ENCODE data around the gene CDC42BPA.
"Not testable (repeated sequence)": the region's sequence is repeated elsewhere in the genome, so short reads cannot be mapped to it uniquely, and the experiment has no call there.

Gene CDC42BPA

DNA sequence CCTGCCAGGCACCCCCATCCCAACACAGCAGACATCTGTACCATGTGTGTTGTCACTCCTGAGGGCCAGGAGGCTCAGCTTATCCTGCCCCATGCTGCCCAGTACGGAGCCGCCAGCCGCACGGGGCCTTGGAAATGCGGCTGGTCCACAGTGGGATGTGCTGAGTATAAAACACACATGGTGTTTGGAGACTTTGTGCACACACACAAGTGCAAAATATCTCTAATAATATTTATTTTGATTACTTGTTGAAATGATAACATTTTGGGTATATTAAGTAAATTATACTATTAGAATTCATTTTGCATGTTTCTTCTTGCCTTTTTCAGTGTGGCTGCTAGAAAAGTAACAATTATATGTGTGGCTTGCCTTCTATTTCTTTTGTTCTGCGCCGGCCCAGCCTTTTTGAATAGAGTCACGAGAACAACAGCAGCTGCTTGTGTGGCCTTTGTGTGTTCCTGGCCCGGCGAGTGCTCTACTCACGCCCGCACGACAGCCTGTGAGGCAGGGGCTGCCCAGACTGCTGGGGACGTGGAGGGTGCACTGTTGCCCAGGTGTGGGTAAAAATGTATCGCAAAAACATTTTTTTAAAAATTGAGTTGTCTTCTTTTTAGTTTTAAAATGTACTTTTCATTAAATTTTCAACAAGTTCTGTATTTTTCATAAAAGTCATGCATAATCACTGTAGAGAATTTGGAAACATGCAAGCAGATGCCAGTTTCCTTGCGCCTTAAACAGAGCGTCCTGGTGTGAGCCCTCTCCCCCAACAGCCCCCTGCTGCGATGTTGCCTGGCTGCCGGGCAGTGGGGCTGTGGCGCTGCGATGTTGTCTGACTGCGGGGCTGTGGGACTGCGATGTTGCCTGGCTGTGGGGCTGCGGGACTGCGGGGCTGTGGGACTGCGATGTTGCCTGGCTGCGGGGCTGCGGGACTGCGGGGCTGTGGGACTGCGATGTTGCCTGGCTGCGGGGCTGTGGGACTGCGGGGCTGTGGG is 342.7 kb downstream of the CDC42BPA start:
- no peak for DNase-seq

DNA sequence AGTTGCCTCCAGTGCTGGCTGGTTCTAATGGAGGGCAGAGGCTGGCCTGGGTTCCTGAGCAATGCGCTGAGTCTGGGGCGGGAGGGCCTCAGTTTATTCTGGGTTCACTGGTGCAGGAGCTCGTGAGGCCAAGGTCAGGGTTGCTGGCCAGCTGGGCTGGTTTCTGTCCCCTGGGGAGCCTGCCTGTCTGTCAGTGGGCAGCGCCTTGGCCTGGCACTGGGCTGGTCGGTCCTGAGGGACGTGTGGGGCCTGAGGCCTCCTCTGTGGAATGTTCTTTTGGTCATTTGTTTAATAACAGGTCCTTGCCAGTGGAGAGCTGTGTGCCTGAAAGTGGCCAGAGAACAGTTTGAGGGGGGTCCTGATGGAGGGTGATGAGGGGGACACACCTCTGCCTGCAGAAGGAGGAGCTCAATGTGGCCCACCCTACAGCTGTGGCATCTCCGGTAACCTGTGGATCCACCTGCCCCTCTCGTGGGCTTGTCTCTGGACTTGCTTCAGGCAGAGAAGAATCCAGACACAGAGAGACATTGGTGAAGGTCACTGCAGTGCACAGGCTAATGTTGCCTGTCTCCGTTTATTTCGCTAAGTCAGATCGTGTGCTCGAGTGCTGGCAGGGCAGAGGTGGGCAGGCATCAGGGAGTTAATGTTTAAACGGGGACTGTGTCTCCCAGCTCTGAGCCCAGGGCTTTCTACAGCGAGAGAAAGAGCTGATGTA is 343.6 kb downstream of the CDC42BPA start:
- DNase-seq, result no peak

DNA sequence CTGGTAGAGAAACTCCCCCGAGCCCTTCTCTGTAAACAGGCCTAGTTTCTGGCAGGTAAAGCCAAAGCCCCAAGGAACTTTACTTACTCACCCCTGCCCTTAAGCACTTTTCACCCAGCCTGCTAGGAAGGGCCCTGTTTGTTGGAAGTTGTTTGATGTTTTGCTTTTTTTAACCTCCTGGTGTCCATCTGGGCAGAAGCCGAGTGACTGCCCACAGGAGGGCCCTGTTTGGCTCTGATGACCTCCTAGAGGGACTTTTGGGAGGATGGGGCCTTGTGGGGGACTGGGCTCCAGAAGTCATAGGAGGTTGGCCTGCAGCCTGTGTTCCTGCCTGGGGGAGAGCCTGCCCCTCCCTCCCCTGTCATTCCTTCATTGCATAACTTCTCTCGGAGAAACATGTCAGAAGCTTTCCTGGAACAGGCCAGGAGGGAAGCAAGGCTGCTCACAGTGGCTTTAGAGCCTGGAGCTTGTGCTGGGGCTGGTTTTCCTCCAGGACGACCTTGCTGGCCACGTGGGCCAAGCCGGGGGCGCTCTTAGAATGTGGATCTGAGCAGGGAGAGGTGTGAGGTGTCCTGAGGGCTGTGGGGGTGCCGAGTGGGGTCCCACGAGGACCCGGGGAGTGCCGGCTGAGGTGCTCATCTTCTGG is 344.3 kb downstream of the CDC42BPA start:
- DNase-seq, result no peak

DNA sequence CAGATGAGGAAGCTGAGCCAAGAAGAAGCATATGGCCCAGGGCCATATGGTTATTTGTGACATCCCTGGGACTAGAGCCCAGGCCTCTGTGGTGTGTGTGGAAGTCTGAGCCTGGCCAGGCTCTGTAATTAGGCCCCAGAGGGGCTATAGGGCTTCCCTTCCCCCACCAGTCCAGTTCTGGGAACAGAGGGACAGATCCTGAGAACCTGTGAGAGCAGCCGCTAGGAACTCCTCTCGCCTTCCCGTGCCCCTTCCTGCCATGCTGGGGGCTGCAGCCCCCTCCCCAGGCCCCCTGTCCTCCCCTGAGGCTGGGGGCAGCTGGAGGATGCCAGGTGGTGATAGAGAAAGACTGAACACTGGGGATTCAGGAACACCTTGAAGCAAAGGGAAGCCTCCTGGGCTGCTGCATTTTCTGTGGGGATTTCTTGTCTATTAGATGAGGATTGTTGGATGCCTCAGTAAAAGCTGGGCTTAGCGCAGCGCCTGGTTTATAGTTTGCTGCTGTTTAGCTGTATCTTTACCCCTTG is 344.9 kb downstream of the CDC42BPA start:
- DNase-seq, result no peak

DNA sequence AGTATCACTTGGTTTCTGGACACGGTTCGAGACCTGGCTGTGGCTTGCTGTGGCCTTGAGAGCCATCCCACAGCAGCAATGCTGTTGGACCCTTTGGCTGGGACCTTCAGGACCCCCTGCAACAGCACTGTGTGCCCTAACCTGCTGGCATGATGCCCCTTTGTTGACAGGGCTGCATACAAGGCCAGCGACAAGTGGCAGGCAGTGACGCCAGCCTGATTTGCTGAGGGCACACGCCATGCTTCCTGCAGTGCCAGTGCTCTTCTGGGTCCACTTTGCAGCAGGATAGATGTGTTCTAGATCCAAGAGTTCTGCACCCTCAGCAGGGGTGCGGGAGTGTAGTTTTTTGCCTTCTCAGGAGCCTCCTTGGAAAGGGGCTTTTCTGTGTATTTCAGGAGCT is 345.4 kb downstream of the CDC42BPA start:
- DNase-seq, result no peak

DNA sequence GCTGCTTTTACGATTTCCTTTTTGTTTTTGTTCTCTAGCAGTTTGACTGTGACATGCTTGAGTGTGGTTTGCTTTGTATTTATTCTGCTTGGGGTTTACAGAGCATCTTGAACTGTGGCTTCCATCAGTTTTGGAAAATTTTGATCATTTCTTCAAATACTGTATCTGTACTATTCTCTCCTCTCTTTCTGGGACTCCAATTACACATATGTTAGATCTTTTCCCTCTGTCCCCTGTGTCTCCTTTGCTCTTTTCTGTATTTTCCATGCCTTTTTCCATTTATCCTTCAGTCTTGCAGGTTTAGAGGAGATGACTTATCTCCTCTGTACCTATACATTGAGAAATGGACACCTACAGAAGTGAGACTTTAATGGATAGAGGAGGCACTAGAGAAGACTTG is 346.5 kb downstream of the CDC42BPA start:
- no peak for DNase-seq

DNA sequence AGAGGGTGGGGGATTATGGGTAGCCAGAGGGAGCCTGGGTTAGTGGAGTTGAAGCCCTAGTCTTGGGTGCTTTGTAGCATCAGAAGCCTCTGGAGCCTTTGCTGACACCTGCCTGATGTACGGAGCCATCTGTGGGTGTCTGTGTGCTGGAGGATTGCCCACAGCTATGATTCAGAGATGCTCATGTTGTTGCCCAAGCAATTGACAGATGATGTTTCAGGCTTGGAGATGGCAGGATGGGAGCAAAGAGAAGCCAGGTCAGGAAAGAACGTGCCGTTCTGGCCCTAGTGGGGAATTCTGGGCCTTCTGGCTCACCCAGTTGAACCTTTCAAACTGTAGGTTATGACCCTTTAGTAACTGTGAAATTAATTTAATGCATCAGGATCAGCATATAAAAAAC is 350.6 kb downstream of the CDC42BPA start:
- DNase-seq, result no peak

DNA sequence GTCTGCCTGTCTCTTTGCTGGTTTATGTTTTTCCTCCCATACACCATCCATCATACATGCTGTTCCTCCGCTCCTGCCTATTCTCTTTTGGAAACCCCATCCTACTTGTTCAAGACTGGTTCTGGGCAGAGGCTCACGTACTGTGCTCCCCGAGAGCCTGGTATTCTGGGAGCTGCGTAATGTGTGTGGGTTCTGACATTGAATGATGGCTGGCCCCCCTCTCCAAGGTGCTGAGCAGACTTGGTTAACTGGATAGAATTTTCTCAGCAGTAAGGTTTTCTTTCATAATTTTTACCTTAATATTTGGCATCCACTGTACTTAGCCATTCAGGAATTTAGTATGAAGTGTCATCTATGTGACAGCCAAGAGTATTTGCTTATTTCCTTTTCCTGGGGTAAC is 351.6 kb downstream of the CDC42BPA start:
- DNase-seq, result no peak

DNA sequence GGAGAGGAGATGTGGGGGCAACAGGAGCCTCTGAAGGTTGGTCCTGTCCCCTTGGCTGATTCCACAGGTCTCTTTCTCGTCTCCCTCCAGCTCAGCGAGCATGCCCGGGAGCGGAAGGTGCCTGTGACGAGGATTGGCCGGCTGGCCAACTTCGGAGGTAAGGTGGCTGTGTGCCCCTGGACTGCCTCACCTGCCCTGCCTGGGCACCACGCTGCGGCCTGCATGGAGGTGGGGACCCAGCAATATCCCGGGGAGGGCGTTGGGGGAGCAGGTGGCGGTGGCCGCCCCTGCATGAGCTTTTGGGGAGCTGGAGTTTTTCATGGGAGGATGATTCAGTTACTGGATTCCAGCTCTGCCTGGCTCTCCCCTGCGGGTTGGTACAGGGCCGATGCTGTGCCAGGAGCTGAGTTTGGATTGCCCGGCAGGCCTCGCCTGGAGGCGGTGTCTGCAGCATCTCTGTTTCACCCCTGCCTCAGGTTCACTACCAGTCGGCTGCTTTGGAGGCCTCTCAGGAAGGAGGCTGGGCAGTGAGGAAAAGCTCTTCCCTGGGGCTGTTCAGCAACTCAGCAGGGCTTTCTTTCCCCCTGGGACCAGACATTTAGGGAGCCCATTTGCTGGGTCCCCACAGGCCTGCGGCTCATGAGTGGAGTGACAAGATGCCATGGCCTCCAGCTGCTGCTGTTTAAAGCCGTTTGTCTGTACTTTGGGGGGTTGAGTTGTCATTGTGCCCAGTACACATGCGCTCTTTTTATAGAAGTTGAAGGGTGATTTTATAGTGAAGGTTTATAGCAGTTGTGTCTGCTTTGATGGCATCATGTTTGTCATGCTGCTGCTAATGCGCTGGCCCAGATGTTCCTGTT is 352.5 kb downstream of the CDC42BPA start:
- no peak for DNase-seq

DNA sequence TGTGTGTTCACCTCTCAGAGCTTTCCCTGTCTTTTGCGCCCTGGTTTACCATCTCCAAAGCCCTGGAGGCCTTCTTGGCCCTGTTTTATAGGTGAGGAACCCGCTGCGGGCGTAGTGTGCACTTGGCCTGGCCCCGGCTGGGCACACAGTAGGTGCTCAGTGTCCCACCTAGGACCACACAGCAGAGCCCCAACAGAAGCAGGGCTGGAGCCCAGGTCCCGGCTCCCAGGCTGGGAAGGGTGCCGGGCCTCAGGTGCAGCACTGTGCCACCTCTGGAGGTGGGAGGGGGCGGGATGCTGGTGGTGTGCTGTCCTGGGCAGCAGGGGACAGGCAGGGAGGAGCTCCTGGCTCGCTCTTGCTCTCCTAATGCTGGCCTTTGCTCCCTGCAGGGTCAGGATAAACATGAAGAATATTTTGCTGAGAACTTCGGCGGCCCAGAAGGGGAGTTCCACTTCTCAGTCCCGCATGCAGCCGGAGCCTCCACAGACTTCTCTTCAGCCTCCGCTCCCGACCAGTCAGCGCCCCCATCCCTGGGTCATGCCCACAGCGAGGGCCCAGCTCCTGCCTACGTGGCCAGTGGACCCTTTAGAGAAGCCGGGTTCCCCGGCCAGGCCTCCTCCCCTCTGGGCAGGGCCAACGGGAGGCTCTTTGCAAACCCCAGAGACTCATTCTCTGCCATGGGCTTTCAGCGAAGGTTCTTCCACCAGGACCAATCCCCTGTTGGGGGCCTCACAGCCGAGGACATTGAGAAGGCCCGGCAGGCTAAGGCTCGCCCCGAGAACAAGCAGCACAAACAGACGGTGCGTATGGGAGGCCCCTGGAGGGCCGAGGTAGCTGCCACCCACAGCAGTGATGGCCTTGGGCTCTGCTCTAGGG is 353.4 kb downstream of the CDC42BPA start:
- DNase-seq, result no peak

DNA sequence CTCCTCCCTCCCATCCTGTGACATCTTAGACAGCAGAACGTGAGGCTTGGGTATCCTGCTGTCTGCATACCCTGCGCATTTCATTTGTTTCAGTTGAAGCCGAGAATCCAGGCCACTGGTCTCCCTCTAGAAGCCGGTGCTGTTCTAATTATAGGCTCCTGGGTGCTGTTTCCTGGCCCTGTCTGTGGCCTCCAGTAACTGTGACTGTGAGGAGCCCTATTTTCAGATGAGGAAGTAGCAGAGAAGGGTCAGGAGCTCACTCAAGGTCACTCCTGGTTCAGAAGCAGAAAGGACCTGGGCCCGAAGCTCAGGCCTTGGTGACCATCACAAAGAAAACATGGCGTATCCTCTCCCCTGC is 354.2 kb downstream of the CDC42BPA start:
- DNase-seq, result no peak

DNA sequence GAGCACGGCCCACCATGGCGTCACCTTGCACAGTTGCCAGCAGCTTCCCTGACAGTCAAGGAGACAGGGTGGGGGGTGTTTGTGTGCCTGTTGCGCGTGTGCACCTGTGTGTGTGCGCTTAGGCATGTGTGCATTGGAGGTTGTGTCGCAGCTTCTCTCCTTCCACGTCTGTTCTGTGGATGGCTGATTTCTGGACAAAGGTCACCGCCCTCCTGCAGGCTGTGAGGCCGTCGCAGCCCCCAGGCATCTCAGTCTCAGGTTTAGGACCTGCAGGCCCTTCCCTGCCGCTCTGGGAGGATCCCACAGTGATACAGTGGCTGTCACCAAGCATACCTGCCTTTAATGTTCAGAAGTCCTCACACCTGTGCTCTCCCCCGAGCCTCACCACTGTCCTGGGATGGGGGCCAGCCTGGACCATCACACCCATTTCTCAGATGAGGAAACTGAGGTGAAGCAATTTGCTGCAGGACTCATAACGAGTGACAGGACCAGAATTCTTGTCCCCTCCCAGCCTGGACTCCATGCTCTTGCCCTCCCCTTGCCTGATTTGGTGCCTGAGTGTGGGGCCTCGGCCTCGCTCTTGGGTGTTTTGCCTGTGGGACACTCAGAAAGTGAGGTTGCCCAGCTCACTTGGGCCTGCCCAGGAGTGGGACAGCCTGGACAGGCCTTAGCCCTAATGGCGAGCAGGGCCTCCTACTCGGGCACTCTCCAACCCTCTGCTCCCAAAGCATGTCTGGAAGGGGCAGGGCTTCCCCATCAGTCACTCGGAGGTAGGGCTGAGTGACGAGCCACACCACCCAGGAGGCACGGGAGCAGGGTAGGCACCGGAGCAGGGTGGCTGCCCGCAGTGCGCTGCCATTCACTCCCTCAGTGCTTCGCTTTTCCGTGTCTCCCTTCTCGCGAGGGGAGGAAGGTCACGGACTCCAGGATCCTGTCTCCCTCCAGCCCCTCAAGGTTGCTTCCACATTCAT is 355.6 kb downstream of the CDC42BPA start:
- no peak for DNase-seq

DNA sequence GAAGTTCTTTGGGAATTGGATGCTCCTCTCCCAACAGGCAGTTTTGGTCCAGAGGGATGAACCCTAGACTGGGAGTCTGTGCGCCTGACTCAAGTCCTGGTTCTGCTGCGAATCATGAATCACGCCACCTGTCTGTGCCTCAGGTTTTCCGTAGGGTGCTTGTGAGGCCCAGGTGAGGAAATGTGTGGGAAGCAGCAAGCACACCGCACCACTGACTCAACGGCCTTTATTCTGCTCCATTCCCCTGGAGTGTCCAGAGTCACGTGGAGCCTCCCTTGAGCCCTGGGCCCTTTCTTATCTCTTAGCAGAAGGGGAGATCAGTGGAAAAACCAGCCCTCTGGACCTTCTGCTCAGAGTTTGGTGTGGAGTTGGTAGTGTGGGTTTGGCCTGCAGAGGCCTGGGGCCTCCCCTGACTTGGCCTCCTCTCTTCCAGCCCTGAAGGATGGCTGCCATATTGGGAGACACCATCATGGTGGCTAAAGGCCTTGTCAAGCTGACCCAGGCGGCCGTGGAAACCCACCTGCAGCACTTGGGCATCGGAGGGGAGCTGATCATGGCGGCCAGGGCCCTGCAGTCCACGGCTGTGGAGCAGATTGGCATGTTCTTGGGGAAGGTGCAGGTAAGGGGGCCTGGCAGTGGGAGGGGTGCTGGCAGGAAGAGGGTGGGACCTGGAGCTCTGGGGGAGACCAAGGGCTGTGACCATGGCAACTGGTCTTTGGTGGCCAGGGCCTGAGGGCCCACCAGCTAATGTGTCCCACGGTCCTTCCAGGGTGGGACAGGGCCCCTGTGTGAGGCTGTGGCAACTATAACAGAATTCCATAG is 357.1 kb downstream of the CDC42BPA start:
- no peak for DNase-seq

DNA sequence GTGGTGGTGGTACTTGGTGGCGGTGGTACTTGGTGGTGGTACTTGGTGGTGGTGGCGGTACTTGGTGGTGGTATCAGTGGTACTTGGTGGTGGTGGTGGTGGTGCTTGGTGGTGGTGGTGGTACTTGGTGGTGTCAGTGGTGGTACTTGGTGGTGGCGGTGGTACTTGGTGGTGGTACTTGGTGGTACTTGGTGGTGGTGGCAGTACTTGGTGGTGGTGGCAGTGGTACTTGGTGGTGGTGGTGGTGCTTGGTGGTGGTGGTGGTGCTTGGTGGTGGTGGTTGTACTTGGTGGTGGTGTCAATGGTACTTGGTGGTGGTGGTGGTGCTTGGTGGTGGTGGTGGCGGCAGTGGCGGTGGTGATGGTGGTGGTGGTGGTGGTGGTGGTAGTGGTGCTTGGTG is 358.0 kb downstream of the CDC42BPA start:
- DNase-seq, result no peak

DNA sequence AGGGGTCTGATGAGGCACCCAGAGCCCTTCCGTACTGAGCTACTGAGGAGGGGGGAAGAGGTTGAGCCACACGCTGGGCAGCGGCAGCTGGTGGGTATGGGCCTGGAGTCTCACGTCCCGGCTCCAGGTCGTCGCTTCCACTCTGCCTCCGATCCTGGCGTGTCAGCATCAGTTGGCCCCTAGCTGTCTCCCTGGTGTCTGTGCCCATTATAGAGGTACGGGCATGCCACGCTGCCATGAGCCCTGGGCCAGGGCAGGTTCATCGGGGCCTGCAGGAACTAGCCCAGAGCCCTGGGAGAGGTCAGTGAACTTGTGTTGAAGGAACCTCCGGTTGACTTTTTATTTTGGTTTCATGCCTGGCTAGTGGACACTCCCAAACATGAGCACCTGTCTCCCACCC is 360.0 kb downstream of the CDC42BPA start:
- DNase-seq, result no peak

DNA sequence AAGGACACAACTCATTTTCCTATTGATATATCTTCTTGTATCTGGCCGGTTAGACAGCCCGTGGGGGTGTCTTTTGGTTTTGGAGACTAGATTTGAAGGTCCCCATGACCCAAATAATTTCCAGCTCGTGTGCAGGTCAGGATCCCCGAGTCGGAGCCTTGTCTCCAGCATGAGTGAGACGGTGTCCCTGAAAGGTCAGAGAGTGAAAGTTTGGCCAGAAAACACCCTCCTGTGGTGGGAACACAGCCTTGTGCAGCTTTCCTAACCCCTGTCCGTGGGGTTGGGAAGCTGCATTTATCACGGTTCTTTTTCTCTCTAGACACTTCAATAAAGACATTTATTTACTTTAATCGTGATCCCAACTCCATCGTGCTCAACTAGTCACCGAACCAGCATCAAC is 360.6 kb downstream of the CDC42BPA start:
- DNase-seq, result no peak

DNA sequence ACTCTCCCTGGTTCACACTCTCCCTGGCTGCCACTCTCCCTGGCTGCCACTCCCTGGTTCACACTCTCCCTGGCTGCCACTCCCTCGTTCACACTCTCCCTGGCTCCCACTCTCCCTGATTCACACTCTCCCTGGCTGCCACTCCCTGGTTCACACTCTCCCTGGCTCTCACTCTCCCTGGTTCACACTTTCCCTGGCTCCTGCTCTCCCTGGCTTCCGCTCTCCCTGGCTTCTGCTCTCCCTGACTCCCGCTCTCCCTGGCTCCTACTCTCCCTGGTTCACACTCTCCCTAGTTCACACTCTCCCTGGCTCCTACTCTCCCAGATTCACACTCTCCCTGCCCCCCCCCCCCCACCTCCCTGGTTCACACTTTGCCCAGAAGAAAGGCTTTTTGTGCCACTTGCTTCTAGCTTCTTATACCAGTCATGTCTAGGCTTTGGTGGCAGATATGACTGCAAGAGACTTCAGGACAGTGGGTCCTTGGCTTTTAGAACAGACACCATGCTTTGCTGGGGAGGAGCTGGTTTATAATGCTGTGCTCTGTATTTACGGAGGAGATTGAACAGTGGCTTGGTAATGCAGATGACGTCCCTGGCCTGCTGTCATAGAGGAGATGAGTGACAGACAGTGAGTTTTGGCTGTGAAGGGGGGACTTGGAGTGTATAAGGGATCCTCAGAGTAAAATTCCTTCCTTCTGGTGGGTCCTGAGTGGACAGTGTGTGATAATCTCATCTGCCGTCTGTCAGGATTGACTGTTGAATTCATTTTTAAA is 361.2 kb downstream of the CDC42BPA start:
- no peak for DNase-seq

DNA sequence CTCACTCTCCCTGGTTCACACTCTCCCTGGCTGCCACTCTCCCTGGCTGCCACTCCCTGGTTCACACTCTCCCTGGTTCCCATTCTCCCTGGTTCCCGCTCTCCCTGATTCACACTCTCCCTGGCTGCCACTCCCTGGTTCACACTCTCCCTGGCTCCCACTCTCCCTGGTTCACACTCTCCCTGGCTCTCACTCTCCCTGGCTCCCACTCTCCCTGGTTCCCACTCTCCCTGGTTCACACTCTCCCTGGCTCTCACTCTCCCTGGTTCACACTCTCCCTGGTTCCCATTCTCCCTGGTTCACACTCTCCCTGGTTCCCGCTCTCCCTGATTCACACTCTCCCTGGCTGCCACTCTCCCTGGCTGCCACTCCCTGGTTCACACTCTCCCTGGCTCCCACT is 362.4 kb downstream of the CDC42BPA start:
- DNase-seq, result not testable (repeated sequence)
